AG08395 (cell line): ENCODE data around the gene TEAD2.
"Not testable (repeated sequence)": the region's sequence is repeated elsewhere in the genome, so short reads cannot be mapped to it uniquely, and the experiment has no call there.

ENCODE experiments used
- DNase-seq: peaks from one replicate; pipeline ENCODE4 v3.0.0; 2012; ENCODE audit warnings: mixed read lengths, low spot score

Gene TEAD2

DNA sequence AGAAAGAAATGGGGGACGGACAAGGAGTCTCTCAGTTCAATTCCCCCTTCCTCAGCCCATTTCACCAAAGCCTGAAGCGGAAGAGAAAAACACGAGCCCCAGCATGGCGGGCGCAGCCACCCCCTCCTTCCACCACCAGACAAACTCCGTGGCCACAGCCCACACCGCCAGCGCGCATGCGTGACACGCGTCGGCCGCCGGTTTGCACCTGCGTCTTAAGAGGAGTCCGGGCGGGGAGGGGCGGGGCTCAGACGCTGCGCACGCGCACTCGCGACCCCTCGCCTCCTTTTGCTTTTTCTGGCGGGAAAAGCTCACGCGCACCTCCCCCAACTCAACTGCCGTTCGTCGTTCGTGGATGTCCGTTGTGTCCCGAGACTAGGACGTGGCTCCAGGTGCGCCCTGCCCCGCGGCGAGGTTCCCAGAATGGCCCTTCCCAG is 25.7 kb upstream of the TEAD2 start, which contains the start of gene KASH5:
Gene KASH5 (plus strand): TSS at position 314 of the 437 bp plus-strand sequence. CDS start 2,635 bp downstream, outside the sequence.
- no peak for DNase-seq

DNA sequence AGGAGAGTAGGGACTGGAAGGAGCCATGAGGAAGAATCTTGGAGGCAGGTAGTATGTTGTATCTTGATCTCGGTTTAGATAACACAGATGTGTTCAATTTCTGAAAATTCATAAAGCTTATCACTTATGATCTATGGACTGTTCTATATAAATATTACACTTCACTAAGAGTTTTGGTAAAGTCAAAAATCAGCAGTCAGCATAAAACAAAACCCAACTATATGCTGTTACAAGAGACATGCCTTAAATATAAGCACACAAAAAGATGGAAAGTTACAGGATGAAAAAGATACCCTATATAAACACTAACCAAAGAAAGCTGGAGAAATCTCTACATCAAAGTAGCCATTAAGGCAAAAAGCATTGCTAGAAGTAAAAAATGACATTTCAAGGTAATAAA is 21.4 kb upstream of the TEAD2 start:
- DNase-seq: no peak

DNA sequence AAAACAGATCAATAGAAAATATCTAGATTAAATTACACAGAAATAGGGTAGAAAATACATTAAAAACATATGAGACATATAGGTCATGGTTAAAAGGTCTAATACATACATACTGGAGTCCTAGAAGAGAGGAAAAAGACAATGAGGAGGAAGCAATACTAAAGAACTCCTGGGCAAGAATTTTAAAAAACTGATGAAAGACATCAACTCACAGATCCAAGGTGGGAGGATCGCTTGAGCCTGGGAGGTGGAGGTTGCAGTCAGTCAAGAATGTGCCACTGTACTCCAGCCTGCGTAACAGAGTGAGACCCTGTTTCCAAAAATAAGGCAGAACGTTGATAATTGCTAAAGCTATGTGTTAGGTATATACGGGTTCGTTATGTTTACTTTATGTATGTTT is 20.4 kb upstream of the TEAD2 start:
- DNase-seq: no peak

DNA sequence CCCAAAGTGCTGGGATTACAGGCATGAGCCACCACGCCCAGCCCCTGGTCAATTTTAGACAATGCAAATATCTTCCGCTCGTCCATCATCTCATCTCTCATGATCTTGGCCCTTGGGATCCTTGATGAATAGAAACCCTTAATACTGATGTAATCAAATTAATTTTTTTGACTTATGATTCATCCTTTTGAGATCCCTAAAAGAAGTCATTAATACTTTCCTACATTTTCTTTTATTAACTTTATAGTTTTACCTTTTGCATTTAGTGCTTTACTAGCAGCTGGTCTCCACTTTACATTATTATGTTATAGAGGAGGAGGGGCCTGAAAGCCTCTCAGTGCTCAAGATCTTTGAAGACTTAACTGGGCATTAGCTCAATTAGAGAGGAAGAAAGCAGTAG is 18.2 kb upstream of the TEAD2 start:
- DNase-seq: no peak

DNA sequence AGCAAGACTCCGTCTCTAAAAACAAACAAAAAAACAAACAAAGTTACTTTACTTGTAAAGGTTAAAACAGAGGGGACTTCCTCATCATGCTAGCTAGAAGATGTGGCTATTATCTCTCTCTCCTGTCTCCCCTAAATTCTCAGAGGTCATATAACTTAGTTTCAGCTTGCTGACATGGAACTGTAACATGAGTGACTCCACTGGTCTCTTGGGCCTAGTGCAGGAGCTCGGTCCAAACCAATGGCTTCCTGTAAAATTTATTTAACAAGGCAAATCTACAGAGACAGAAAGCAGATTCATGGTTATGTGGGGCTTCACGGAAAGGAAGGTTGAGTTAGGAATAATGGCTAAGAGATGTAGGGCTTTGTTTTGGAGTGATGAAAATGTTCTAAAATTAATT is 16.3 kb upstream of the TEAD2 start:
- DNase-seq: no peak

DNA sequence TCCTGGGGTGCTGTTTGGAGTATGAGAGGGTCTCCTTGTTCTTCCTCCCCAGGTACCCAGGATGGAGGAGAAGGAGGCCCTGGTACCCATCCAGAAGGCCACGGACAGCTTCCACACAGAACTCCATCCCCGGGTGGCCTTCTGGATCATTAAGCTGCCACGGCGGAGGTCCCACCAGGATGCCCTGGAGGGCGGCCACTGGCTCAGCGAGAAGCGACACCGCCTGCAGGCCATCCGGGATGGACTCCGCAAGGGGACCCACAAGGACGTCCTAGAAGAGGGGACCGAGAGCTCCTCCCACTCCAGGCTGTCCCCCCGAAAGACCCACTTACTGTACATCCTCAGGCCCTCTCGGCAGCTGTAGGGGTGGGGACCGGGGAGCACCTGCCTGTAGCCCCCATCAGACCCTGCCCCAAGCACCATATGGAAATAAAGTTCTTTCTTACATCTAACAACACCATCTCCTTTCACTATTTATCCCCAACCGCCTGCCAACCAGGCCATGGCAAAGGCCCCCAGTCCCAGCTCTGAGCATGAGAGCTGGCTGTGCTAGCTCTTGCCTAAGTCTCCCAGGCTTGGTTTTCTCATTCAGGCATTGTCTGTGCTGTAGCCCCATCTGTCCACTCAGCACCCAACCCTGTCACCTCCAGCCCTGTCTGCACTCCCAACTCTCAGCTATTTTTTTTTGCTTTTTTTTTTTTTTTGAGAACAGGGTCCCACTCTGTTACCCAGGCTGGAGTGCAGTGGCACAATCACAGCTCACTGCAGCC is 12.6 kb upstream of the TEAD2 start:
- no peak for DNase-seq

DNA sequence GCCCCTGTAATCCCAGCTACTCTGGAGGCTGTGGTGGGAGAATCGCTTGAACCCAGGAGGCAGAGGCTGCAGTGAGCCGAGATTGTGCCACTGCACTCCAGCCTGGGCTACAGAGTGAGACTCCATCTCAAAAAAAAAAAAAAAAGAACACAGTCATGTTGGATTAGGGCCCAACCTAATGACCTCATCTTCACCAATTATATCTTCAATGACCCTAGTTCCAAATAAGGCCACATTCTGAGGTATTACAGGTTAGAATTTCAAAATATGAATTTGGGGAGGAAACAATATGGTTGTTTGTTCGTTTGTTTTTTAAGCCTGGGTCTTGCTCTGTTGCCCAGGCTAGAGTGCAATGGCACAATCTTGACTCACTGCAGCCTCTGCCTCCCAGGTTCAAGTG is 11.0 kb upstream of the TEAD2 start:
- DNase-seq: not testable (repeated sequence)

DNA sequence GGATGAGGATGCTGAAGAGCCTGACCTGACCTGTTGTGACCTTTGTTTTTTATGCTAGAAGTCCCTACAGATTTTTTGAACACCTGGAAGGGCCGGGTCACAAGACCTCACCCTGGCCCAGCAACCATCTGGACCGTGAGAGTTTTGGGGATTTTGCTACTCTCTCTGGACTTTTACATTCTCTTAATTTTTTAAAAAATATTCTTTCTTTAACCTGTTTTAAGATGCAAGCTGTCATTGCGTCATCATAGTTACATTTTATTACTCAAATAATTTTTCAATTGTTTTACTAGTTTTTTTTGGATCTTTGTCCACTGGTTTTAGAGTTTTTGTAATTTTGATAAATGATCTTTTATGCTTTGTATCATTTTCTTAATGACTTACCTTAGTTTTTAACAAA is 9.0 kb upstream of the TEAD2 start:
- DNase-seq: no peak

DNA sequence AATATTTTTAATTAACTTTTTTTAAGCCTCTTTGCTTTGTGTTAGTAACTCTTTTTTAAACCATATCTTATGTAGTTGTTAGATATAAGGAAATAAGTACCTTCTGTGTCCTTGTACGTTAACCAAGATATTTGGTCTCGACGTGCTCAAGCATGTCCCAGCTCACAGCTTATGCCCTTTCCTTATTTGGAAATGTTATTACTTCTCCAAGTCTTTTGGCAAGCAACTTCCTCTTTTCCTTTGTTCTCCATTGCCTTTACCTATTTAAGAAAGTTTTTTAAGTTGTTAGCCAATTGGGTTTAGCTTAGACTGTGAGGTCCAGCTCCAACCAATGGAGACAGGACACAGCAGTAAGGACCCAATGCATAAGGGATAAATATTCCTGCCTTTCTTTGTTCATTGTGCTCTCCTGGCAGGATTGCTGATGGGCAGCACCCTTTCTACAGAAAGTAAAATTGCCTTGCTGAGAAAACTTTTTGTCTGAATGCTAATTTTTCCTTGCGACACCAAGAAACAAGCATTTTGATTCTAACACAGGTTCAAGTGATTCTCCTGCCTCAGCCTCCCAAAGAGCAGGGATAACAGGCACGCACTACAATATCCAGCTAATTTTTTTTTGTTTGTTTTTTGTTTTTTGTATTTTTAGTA is 6.6 kb upstream of the TEAD2 start:
- DNase-seq: no peak

DNA sequence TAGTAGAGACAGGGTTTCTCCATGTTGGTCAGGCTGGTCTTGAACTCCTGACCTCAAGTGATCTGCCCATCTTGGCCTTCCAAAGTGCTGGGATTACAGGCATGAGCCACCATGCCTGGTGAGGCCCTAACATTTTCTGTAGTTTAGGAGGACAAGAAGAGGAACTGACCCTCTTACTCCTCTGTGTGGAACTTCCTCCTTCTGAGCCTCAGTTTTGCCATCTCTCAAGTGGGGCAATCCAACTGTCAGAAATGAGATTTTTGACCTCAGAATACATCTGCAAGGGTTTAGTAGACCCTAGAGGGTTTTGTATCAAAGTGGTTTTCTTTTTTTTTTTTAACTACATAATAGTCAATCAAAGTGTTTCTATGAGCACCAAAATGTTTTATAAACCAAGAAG is 3.9 kb upstream of the TEAD2 start:
- DNase-seq: no peak

DNA sequence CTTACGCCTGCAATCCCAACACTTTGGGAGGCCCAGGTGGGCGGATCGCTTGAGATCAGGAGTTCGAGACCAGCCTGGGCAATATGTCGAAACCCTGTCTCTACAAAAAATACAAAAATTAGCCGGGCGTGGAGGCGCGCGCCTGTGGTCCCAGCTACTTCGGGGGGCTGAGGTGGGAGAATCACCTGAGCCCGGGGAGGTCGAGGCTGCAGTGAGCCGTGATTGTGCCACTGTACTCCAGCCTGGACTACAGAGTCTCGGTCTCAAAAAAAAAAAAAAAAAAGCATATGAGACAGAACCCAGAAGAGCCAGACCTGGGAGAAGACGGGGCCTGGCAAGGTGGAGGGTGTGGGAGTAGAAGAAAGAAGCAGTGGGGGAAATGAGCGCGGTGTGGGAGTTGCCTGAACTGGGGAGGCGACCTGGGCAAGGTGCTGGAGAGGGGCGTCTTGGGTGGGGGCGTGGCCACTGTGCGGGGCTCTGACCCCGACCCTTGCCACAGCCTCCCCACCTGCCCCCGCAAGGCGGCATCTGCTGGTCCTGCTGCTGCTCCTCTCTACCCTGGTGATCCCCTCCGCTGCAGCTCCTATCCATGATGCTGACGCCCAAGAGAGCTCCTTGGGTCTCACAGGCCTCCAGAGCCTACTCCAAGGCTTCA is 2.0 kb upstream of the TEAD2 start:
- DNase-seq: no peak

DNA sequence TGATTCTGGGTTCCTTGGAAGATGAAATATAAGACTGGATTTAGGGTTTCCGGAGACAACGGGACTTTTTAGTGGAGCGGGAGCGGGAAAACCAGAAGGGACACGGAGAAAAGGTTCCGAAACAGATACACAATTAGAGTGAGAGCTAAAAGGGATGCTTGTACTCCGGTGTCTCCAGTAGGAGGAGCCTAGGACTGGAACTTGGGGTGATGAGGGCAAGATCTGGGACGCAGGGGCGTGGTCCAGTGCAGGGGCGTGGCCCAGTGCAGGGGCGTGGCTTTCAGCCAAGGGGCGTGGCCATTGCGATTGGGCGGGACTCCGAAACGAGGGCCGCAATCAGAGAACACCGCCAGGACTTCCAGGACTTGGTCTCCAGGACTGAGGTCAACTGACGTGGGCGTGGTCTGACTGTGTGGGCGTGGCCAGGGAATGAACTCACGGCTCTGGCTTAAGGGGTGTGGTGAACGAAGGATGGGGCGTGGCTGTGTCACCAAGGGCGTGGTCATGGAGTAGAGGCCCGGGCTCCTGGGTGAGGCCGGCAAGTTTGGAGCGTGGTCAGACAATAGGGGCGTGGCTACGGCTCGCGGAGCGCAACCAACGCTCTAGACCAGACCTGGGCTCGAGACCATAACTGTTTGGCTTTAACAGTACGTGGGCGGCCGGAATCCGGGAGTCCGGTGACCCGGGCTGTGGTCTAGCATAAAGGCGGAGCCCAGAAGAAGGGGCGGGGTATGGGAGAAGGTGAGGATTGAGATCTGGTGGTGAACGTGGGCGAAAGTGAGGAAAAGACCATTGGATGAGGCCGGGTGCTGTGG is 1.3 kb upstream of the TEAD2 start, which contains the start of gene DKKL1:
Gene DKKL1 (plus strand): TSS at position 610 of the 815 bp plus-strand sequence. CDS start 122 bp downstream, at position 732.
- DNase-seq: peak; percentile 99

DNA sequence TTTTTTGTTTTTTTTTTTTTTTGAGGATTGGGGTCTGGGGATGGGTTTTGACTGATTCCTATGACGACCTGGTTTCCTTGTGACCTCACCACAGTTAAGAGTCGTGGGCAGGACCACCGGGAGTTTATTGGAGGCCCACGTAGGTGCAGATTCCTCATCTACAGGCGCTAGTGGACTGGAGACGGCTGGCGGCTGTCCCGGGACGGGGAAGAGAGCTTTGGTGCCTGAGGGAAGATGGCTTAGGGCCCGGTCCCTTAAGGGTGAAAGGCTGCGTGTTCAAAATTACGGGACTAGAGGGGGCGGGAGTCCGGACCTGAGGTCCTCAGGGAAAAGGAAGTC is 682 bp upstream of the TEAD2 start:
- peak; percentile 38 for DNase-seq

DNA sequence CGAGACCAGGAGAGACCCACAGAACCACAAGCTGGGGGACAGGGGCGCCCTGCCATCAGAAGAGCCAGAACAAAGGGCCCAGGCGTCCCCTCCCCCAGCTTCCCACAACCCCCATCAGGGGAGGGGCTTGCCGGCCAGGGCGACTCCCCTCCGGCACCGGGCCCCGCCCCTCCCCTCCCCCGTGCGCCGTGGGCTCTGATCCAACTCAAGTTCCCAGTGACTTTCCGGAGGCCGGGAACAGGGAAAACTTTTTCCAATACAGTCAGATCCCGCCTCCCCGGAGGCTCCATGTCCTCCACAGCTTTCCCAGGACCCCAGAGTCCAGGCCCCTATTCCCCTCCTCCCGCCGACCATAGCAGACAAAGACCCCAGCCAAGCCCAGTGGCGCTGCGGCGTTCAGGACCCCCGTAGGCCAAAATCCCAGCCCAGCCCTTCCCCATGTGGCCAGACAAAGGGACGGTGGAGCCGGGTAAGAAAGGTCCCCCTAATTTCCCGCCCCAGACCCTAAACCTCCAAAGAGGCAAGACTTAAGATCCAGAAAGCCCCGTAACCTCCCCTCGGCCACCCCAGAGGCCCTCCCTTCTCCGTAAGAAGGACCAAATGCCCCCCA is 673 bp downstream of the TEAD2 start:
- DNase-seq: peak; percentile 88

DNA sequence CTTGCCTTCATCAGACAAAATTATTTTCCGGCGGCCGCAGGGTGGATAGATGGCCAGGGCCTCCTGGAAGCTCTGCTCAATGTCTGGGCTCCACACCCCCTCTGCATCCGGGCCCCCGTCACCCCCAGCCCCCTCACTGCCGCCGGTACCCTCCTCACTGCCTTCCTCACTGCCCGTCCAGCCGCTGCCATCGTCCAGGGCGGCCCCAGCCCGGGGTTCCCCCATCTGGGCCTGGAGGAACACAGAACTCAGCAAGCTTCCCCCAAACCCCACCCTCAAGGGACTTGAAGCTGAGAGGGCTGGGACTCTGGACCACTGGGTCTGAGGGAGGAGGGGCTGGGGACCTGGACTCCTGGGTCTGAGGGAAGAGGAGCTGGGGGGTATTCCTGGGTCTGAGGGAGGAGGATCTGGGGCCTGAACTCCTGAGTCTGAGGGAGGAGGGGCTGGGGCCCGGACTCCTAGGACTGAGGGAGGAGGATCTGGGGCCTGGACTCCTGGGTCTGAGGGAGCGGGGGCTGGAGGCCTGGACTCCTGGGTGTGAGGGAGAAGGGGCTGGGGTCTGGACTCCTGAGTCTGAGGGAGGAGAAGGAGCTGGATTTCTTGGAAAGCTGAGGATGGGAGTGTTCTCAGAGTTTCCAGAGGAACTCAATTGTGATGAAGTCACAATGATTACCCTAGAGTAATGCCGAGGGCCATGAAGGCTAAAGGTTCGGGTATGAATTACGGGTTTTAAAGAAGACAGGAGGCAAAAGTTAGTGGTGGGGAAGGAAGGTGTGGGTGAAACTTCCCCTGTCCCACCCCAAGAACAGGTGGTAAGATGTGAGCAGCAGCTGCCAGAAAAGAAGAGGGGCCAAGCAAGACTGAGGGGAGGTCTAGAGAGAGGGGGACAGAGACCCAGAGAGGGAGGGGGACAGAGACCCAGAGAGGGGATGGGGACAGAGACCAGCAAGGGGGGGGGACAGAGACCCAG is 2.1 kb downstream of the TEAD2 start:
- no peak for DNase-seq

DNA sequence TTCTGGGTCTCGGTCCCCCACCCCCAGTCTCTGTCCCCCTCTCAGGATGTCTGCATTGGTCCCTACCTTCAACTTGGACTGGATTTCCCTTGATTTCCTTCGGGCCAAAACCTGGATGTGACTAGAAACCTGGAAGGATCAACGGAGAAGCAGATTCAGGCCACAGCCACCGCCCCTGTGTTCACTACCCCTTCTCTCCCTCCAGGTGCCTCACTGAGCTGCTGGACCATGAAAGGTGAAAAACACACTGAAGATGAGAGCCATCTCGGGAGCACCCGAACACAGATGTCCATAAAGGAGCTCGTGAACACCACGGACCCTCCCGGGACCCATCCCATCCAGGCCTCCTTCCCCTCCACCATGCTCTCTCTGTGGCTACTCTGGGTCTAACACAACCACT is 5.0 kb downstream of the TEAD2 start:
- DNase-seq: no peak

DNA sequence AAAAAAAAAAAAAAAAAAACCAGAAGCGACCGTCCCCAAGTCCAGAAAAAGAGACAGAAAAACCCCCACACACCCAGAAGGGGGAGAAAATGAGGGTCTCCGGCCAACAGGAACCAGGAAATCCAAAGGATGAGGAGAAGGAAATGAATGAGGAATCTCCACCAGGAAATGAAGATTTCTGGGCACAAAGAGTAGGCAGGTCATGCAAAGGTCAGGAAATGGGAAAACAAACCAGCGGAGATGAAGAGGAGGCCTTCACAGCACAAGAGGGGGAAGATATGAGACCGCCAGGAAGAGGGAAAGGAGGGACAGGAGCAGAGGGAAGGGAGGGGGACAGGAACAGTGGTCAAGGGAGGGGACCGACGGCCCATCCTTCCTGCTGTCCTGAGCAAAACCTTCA is 5.8 kb downstream of the TEAD2 start:
- no peak for DNase-seq

DNA sequence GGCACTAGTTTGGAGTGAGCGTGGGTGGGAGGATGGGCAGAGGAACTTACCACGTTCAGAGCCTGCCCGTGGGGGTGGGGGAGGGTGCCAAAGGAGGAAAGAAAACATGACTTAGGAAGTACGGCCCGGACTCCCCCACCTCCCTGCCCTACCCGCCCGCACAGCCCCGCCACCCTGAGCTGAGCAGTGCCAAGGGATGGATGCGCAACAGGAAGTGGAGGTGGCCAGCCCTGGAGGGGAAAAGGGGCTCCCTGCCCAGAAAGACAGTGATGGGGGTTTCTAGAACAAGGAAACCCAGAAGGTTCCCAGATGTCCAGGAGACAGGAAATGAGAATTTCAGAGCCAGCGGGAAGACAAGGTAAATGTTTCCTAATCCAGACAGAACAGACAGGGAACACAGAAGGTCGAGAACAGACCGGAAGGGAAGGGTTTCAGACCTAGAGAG is 6.3 kb downstream of the TEAD2 start:
- DNase-seq: no peak

DNA sequence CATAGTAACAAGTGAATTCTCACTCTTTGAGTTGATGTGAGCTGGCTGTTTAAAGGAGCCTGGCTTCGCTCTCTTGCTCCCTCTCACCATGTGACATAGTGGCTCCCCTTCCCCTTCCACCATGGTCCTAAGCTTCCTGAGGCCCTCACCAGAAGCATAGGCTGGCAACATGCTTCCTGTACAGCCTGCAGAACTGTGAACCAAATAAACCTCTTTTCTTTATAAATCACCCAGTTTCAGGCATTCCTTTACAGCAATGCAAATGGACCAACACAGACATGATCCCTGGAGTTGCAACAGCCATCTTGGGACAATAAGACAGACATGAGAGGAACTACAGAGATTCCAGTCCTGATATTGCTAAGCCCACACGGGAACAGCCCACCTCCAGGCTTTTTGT is 12.6 kb downstream of the TEAD2 start:
- DNase-seq: no peak
